WI38 (cell line): ENCODE measurements around the gene PARD3B.

ENCODE experiments used
- H3K4me3 ChIP-seq: 2 replicates; pipeline ENCODE4 v1.5.1; 2011; ENCODE audit warnings: low read depth, mild to moderate bottlenecking, control low read depth, low read length
- TF ChIP-seq, protein P1 (sequence below): IDR thresholded peaks from 2 replicates; pipeline ENCODE4 v1.5.1; 2012; ENCODE audit warnings: low read depth, mild to moderate bottlenecking, control low read depth, low read length

Gene PARD3B

DNA sequence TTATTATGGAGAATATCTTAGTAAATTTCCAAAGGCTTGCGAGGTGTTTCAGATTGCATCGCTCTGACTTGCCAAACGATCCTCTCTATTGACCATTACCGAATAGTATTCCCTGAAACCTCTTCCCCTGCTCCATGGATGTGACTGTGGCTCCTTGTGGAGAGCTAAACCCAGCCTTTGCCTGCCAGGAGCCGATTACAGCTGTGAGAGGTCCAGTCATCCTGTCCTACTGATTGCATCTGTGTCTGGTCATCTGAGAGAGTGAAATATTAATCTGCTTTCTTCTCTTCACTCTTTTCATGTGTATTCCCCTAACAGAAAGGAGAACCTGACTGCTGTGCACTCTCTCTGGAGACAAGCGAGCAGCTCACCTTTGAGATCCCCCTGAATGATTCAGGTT lies 613.1 kb downstream of the PARD3B start:
- TF ChIP-seq, protein P1, sequence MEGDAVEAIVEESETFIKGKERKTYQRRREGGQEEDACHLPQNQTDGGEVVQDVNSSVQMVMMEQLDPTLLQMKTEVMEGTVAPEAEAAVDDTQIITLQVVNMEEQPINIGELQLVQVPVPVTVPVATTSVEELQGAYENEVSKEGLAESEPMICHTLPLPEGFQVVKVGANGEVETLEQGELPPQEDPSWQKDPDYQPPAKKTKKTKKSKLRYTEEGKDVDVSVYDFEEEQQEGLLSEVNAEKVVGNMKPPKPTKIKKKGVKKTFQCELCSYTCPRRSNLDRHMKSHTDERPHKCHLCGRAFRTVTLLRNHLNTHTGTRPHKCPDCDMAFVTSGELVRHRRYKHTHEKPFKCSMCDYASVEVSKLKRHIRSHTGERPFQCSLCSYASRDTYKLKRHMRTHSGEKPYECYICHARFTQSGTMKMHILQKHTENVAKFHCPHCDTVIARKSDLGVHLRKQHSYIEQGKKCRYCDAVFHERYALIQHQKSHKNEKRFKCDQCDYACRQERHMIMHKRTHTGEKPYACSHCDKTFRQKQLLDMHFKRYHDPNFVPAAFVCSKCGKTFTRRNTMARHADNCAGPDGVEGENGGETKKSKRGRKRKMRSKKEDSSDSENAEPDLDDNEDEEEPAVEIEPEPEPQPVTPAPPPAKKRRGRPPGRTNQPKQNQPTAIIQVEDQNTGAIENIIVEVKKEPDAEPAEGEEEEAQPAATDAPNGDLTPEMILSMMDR = no peak
- no peak overlapping the region for H3K4me3 ChIP-seq

DNA sequence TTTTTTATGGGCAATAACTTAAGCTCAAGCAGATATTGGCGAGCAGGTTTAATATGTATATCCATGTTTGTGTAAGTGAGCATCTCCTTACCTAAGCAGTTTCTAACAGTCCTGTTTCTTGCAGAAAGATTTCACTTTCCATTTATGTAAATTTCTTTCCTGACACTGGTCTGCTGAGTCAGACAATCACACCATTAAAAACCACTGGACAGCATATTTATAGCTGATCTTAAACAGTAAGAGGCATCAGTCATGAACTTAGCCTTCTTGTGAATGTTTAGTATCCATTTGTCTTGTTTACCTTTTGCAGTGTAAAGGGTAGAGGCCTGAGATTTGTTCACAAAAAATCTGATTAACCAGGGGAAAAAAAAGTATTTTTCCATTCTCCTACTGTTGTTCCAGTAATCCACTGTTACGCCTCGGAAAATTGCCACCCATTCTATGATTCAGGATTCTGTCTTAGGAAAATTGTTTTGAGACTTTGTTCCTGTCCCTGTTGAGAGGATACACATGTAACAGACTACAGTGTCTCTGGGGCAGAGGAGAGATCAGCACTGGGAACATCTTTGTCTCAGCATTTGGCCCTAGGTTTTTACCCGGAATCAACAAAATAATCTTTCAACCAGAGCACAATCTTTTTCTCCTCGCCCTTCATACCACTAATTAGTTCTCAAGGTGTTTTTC lies 616.0 kb downstream of the PARD3B start:
- no peak overlapping the region for H3K4me3 ChIP-seq
- TF ChIP-seq, protein P1 = no peak

DNA sequence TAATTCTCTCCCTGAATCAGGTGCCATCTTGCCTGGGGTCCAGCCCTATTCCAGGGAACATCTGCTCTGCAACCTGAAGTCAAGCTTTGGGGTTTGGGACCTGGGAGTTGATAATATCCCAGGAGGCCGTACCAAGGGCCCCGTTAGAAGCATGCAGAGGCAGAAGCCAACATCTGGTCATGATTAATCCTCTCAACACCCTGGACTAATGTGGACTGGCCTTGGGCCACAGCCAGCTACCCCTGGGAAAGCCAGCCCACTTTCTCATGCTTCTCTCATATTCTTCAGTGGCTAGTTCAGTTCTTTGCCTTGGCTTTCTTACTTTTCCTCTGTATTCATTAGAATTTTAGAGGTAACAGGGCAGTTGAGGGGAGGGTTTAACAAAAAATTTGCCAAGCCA lies 621.5 kb downstream of the PARD3B start:
- TF ChIP-seq, protein P1 = no peak
- no peak overlapping the region for H3K4me3 ChIP-seq

DNA sequence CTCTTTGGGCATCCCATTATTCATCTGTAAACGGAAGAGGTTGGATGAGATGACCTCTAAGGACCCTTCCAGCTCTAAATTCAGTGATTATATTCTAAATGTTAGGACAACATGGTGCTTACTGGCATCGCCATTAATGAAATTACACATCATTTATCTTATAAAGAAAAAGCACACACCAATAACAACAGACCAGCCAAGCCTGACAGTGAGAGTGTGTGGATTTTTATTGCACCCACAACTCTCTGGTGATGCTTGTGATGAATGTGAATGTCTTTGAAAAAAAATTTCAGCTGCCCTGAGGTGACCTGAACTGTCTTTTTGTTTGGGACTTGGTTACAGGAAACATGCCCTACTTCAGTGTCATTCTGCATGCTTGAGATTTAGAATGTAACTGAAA lies 623.7 kb downstream of the PARD3B start:
- TF ChIP-seq, protein P1 = no peak
- no peak overlapping the region for H3K4me3 ChIP-seq

DNA sequence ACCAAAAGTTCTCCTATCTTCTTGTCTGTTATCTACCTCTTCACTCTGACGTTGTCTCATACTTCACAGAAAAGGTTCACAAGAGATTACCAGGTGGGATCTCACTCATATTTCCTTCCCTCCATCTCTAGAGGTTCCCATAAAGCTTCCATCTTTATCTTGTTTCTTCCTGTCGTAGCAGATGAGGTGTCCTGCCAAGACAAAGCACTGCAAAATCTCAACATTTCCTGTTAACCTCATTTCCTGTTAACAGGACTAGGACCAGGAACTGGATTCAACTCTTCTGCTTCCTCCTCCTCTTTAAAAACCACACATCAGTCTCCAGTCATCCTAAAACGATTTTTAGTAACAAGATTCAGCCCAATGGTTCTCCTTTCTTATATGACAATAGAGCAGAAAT lies 624.2 kb downstream of the PARD3B start:
- no peak overlapping the region for H3K4me3 ChIP-seq
- TF ChIP-seq, protein P1 = no peak

DNA sequence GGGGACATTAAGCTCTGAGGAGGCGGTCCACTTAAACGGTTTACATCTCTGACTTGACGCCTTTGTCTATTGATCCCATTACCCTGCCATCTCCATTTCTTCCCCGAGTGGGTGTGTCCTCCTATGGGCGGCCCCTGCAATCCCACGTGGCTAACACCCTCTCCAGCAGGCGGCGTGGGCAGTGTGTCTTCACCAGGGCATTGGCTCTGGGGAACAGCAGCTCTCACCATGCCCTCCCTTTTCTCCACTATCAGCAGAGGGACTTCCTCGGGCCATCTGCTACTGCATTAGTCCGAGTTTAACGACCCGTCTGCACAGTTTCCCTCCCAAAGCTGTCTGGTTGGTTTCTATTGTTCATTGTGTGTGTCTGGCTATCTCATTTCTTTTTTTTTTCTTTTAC lies 625.1 kb downstream of the PARD3B start:
- TF ChIP-seq, protein P1 = no peak
- H3K4me3 ChIP-seq = no peak overlapping the region

DNA sequence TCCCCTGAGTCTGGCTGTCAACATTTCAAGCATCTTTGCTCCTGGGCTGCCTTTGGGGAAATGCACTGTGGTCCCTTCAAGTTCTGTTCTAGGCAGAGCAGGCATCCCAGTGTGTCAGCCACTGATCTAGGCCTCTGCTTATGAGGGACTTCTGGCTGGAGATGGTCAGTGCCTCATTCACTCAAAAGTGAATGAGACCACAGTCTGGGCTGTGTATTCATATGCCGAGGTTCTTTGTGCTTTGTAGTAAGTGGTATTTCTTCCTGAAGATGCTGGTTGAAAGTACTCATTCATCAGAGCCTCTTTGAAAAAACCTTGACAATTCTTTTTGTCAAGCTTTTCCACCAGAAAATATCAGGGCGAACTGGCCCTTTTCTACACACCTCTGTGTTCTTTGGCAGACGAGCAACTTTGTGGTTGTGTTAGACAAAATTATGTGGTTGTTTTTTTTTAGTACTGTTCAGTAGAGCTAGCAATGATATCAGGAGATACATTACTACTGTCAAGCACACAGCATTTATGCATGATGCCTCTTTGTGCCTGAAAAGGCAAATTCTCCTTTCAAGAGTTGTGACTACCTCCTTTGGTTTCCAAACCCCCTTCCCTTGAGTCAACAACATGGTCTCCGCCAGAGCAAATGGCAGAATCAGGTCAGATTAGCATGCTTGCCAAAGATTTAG lies 626.1 kb downstream of the PARD3B start:
- no peak overlapping the region for H3K4me3 ChIP-seq
- TF ChIP-seq, protein P1 = no peak
